ENCODE measurements around the gene HDAC4. TPM values are rescaled to one million over a fixed set of nuclear protein-coding genes. Genes with fewer than 3 reads are reported as not detected.

HDAC4 gene
- total RNA-seq, 1 experiment from 2014 or later, result 47.6 TPM

- H3K9me2 ChIP-seq (ENCODE audit: insufficient read depth), result no peaks in the 10 kb centered on the region
- H3K4me3 ChIP-seq (replicated peaks in 1 of 2; ENCODE audit: low read depth in 1 of 2, low read length in 2 of 2), result no peak overlapping the region
- no peaks in the 10 kb centered on the region for H3K9me3 ChIP-seq (ENCODE audit: control insufficient read depth in 1 of 2, insufficient read depth in 1 of 2, low read depth in 1 of 2, low read length in 2 of 2)
- DNase-seq (ENCODE audit: low read depth, low spot score) (no peak), ATAC-seq (no peak)
- H3K79me2 ChIP-seq (ENCODE audit: insufficient read depth, low read length), result peaks cover 10% of the 10 kb centered on the region; the same call in 1 of the 2 replicates
- RAD21 ChIA-PET (ENCODE audit: low non-redundant PET in 1 of 2, low total read pairs in 2 of 2, uncharacterized antibody in 2 of 2, unreplicated experiment in 2 of 2), result no interaction called here
- H3K4me1 ChIP-seq (ENCODE audit: control insufficient read depth in 1 of 2, insufficient read depth in 2 of 2, low read length in 2 of 2), result peaks cover 32 to 68% of the 10 kb centered on the region in 2 experiments
- H3K4me2 ChIP-seq (ENCODE audit: low read length), result 0 out of 2 replicates have a peak overlapping the region, but pooled peaks have one; percentile 26
- POLR2A ChIA-PET, result no interaction called here
- H3K27ac ChIP-seq (ENCODE audit: low read depth, low read length), result no peak overlapping the region
- no peaks in the 10 kb centered on the region for H4K20me1 ChIP-seq (ENCODE audit: insufficient read depth)
- TF ChIP-seq SP1 (IDR thresholded peaks at IDR 0.05; ENCODE audit: low read depth) (no peak), ZFX (IDR thresholded peaks at IDR 0.05) (no peak), EZH2phosphoT487 (IDR thresholded peaks at IDR 0.05; ENCODE audit: borderline replicate concordance) (no peak), MAX (IDR thresholded peaks at IDR 0.05) (no peak), FOSL1 (IDR thresholded peaks at IDR 0.05; ENCODE audit: low read depth) (no peak), EGR1 (IDR thresholded peaks at IDR 0.05; ENCODE audit: low read depth) (no peak), SRF (IDR thresholded peaks at IDR 0.05; ENCODE audit: low read depth) (no peak), CTCF (IDR thresholded peaks at IDR 0.05 in 2 of 3, conservative IDR thresholded peaks at IDR 0.05 in 1 of 3; ENCODE audit: borderline replicate concordance in 1 of 3, insufficient read depth in 1 of 3, low read depth in 2 of 3, low read length in 2 of 3) (no peak), EZH2 (IDR thresholded peaks at IDR 0.05) (no peak), TCF7L2 (IDR thresholded peaks at IDR 0.05; ENCODE audit: borderline replicate concordance, extremely low read depth, insufficient read depth, insufficient read length) (no peak), POLR2A (IDR thresholded peaks at IDR 0.05; ENCODE audit: borderline replicate concordance, extremely low read depth, insufficient read depth, insufficient read length) (no peak), JUND (IDR thresholded peaks at IDR 0.05) (no peak)
- TF ChIP-seq, protein P1, sequence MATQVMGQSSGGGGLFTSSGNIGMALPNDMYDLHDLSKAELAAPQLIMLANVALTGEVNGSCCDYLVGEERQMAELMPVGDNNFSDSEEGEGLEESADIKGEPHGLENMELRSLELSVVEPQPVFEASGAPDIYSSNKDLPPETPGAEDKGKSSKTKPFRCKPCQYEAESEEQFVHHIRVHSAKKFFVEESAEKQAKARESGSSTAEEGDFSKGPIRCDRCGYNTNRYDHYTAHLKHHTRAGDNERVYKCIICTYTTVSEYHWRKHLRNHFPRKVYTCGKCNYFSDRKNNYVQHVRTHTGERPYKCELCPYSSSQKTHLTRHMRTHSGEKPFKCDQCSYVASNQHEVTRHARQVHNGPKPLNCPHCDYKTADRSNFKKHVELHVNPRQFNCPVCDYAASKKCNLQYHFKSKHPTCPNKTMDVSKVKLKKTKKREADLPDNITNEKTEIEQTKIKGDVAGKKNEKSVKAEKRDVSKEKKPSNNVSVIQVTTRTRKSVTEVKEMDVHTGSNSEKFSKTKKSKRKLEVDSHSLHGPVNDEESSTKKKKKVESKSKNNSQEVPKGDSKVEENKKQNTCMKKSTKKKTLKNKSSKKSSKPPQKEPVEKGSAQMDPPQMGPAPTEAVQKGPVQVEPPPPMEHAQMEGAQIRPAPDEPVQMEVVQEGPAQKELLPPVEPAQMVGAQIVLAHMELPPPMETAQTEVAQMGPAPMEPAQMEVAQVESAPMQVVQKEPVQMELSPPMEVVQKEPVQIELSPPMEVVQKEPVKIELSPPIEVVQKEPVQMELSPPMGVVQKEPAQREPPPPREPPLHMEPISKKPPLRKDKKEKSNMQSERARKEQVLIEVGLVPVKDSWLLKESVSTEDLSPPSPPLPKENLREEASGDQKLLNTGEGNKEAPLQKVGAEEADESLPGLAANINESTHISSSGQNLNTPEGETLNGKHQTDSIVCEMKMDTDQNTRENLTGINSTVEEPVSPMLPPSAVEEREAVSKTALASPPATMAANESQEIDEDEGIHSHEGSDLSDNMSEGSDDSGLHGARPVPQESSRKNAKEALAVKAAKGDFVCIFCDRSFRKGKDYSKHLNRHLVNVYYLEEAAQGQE (IDR thresholded peaks at IDR 0.05; ENCODE audit: low read depth), result no peak
- CTCF ChIA-PET, result no interaction called here
- intact Hi-C loops (cut with micrococcal nuclease), result no loop called here
- BruUV-seq (replicated peaks), result no TSS peak
- no peak overlapping the region for H3K9ac ChIP-seq (ENCODE audit: low read length)
- no peaks in the 10 kb centered on the region for H3K27me3 ChIP-seq (ENCODE audit: insufficient read depth, low read length)
- no peaks in the 10 kb centered on the region for H3K36me3 ChIP-seq (ENCODE audit: control insufficient read depth in 1 of 2, insufficient read depth in 2 of 2, low read length in 2 of 2)
- no peak overlapping the region for H2AFZ ChIP-seq (ENCODE audit: low read depth, low read length, poor library complexity, severe bottlenecking)
These were observed 174.8 kb downstream of the HDAC4 start for GRCh38 chr2:239225871-239226561.
